Measurements from ENCODE around the gene ADAMTS12.

ADAMTS12 gene

DNA sequence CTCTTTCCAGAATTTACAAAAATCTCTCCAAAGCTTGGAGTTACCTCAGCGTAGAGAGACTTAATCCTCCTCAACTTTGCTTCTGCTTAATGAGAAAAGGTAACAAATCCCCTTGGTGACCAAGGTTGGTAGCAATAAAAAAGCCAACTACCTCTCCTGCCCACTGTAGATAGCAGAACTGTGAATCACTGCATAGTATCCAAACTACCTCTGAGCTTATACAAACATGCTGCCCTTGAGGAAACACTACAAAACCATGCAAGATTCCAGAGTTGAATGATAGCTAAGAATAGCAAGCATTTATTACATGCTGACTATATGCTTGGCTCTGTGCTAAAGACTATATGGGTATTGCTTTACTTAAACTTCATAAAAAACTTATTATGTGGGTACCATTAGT lies 2.8 kb upstream of the ADAMTS12 start:
- no peak for TF ChIP-seq ZFX (IDR thresholded peaks at IDR 0.05)
- TF ChIP-seq, protein P1, sequence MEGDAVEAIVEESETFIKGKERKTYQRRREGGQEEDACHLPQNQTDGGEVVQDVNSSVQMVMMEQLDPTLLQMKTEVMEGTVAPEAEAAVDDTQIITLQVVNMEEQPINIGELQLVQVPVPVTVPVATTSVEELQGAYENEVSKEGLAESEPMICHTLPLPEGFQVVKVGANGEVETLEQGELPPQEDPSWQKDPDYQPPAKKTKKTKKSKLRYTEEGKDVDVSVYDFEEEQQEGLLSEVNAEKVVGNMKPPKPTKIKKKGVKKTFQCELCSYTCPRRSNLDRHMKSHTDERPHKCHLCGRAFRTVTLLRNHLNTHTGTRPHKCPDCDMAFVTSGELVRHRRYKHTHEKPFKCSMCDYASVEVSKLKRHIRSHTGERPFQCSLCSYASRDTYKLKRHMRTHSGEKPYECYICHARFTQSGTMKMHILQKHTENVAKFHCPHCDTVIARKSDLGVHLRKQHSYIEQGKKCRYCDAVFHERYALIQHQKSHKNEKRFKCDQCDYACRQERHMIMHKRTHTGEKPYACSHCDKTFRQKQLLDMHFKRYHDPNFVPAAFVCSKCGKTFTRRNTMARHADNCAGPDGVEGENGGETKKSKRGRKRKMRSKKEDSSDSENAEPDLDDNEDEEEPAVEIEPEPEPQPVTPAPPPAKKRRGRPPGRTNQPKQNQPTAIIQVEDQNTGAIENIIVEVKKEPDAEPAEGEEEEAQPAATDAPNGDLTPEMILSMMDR (conservative IDR thresholded peaks at IDR 0.05), result no peak

DNA sequence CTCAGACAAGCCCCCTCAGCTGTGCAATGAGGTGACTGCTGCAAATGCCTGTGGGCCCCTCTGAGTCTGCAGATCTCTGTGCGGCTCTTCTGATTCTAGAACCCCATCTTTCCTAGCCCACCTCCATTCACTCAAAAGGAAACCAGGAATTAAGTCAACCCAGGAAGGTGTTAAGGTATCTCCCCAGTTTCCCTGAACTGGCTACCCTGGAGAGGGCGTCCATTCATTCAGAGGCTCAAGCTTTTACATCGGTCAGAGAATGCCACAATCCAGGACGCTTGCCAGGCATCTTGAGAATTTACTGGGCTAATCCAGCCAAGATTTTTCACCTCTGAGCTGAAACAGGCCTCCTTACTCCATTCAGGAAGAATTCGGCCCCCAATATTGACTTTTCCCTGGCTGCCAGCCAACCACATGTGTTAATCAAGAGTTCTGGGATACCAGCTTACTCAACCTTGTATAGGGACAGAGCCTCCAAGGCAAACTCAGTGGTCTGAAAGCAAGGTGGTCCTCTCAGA lies 889 bp upstream of the ADAMTS12 start:
- no peak overlapping the region for H3K27ac ChIP-seq
- no peak for TF ChIP-seq ZFX (IDR thresholded peaks at IDR 0.05)
- TF ChIP-seq, protein P1 (conservative IDR thresholded peaks at IDR 0.05), result no peak

More for the DNA sequence above, 2.8 kb upstream of the ADAMTS12 start:
- H3K27ac ChIP-seq, result no peak overlapping the region

DNA sequence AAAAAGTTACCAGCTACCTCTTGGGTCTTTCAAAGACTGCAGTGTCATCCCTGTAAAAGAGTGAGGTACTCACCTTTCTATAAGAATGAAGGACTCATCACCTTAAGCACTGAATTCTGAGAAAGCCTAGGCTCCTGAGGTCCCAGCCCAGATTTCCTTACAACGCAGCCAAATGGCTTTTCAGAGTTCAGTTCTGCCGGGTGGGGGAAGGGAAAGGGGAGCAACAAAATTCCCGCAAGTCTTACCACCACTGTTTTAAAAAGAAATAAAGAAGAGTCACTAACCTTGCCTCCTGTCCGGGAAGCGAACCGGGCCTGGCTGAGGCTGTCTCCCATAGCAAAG lies 373 bp downstream of the ADAMTS12 start:
- H3K27ac ChIP-seq, result no peak overlapping the region
- no peak for TF ChIP-seq ZFX (IDR thresholded peaks at IDR 0.05)
- TF ChIP-seq, protein P1 (conservative IDR thresholded peaks at IDR 0.05), result no peak

DNA sequence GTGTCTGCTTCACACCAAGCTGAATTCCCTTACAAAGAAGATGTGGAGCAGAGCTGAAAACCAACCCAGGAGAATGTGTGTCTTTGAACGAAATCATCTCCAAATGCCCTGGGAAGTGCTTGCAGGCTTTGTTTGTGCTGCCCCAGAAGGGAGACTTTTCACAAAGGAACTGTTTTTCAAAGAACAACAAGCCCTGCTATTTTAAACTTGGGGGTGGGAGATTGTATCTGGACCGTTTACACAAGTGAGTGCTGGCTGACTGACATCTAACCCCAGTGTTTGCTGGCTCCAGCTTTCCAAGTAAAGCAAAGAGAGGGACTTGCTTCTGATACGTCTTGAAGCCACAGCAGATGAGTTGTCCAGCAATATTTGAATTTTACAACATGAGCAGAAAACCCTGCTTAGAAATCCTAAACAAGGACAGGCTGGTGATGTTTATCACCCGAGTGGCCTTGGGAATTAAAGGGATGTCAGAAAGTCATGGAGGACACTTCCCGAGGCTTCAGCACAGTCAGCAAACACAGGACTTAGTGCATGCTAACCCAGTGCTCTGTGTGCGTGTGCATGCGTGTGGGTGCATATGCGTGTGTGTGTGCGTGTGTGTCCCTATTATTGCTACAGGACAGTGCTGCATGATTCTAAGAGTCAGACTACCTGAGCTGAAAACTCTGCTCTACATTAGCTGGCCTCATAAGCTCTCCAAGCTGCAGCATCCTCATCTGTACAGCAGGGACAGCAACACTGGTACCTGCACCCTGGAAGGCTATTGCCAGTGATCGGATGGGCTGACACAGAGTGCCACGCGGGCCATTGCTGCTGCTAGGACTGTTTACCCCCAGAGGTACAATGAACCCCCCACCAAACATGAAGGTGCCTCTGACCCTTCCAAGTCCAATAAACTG lies 1.4 kb downstream of the ADAMTS12 start:
- no peak for TF ChIP-seq ZFX (IDR thresholded peaks at IDR 0.05)
- TF ChIP-seq, protein P1 (conservative IDR thresholded peaks at IDR 0.05), result no peak
- H3K27ac ChIP-seq, result no peak overlapping the region

DNA sequence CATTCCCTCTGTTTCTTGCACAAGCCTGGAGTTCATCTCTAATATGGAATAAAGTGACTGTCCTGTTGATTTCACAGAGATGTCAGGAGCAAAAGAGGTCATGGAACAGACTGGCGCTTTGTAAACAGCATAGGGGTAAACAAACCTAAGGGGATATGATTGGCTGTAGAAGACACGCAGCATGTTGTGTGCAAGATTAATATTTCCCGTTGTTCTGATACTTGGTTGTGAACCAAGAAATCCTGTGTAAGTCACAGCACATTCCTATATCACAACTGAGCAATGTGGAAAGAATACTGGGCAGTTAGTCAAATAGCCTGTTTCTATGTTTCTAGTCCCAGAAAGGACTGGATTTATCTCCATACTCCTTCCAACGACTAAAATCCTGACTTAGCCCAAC lies 3.2 kb downstream of the ADAMTS12 start:
- H3K27ac ChIP-seq, result no peak overlapping the region
- TF ChIP-seq ZFX (IDR thresholded peaks at IDR 0.05), result no peak
- TF ChIP-seq, protein P1 (conservative IDR thresholded peaks at IDR 0.05), result no peak

DNA sequence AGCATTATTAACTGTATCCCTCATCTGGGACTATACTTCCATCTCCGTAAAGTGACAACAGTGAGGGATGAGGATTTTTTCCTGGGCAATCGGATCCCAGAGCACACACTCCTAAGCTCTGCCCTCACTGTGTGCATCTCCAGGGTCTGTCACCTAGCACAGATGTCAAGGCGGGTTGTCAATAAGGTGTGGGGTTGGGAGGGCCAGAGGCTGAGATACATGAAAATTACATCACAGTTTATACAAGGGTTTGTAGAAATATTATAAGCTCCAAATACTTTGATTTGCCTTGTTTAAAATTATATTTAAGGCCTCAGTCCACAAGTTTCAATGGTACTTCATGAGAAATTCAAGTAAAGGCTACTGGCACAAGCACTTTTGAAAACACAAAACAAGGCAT lies 4.5 kb downstream of the ADAMTS12 start:
- TF ChIP-seq ZFX (IDR thresholded peaks at IDR 0.05), result no peak
- TF ChIP-seq, protein P1 (conservative IDR thresholded peaks at IDR 0.05), result no peak
- no peak overlapping the region for H3K27ac ChIP-seq

DNA sequence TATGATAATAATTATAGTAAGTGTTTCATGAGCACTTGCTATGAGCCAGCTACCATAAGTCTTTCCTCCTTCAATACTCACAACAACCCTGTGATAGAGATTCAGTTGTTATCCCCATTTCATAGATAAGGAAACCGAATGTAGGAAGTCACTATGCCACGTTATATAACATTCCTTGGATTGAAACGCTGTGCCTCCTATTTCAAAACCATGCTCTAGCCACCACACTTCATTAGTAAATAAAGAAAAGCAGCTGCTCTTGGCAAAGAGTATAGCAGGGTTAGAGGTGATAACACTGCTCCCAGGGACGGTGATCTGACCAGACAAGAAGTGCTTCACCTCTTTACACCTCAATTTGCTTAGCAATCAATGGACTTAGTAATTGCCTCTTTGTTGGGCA lies 5.5 kb downstream of the ADAMTS12 start:
- no peak overlapping the region for H3K27ac ChIP-seq
- no peak for TF ChIP-seq ZFX (IDR thresholded peaks at IDR 0.05)
- TF ChIP-seq, protein P1 (conservative IDR thresholded peaks at IDR 0.05), result no peak
